H1 (cell line): Measurements from ENCODE around the gene ROBO4. TPM values are rescaled to one million over a fixed set of nuclear protein-coding genes. Genes with fewer than 3 reads are reported as not detected.

Experiments used
- CTCF ChIA-PET: fragments of 300-600 bp; sonication (Branson Sonifier 250); formaldehyde crosslinking; loops from one replicate; lab custom pipeline; 2021; ENCODE audit not compliant: partially characterized antibody; lab: Charles Lee
- POLR2A ChIA-PET: fragments of 300-600 bp; sonication (Branson Sonifier 250); formaldehyde crosslinking; loops from one replicate; lab custom pipeline; 2021; ENCODE audit warnings: inconsistent platforms; ENCODE audit not compliant: partially characterized antibody; lab: Charles Lee
- DNase-seq, 2 experiments: peaks; one replicate each; pipeline versions ENCODE4 v3.0.0 to v3.0.0-alpha.2; 2010 to 2022; ENCODE audit warnings: low spot score in 2 of 2, low read depth in 1 of 2, mixed read lengths in 1 of 2
- FAIRE-seq: peaks from 2 replicates; lab custom pipeline; 2011; peaks lifted over from hg19 to GRCh38; lab: Jason Lieb, UNC
- H2AFZ ChIP-seq: 2 replicates; pipeline ENCODE4 v1.8.1; 2012; ENCODE audit warnings: low read length, inconsistent platforms
- H2AK5ac ChIP-seq: 2 replicates; pipeline ENCODE4 v1.6.1; 2013; ENCODE audit warnings: low read depth, low read length
- H2BK120ac ChIP-seq: replicated peaks from 2 replicates; pipeline ENCODE3; 2013; ENCODE audit warnings: low read depth, low read length, inconsistent platforms
- H2BK12ac ChIP-seq: 2 replicates; pipeline ENCODE4 v1.6.1; 2013; ENCODE audit warnings: low read depth, low read length
- H2BK15ac ChIP-seq: 2 replicates; pipeline ENCODE4 v1.6.1; 2013; ENCODE audit warnings: low read length
- H2BK20ac ChIP-seq: 2 replicates; pipeline ENCODE4 v1.6.1; 2013; ENCODE audit warnings: low read length
- H2BK5ac ChIP-seq: 2 replicates; pipeline ENCODE4 v1.6.1; 2013; ENCODE audit warnings: low read depth, low read length
- H3K14ac ChIP-seq: 2 replicates; pipeline ENCODE4 v1.6.1; 2013; ENCODE audit warnings: inconsistent platforms; ENCODE audit not compliant: insufficient read length
- H3K18ac ChIP-seq: 2 replicates; pipeline ENCODE4 v1.6.1; 2013; ENCODE audit warnings: low read length; ENCODE audit errors: extremely low read depth
- H3K23ac ChIP-seq: 2 replicates; pipeline ENCODE4 v1.6.1; 2013; ENCODE audit warnings: inconsistent platforms; ENCODE audit not compliant: insufficient read length
- H3K23me2 ChIP-seq: 2 replicates; pipeline ENCODE4 v1.6.1; 2013; ENCODE audit warnings: low read depth, low read length
- H3K27ac ChIP-seq: 2 replicates; pipeline ENCODE4 v1.6.1; 2011; ENCODE audit warnings: low read depth, low read length, inconsistent platforms
- H3K27me3 ChIP-seq, 4 experiments: replicated peaks in 1 of 4; 1 replicate in 1 of 4; 2 replicates in 3 of 4; pipeline versions ENCODE4 v1.6.1 to v1.8.1; 2011 to 2013; ENCODE audit warnings: low read length in 3 of 4, mild to moderate bottlenecking in 3 of 4, inconsistent platforms in 2 of 4, mixed read lengths in 2 of 4, moderate library complexity in 1 of 4; ENCODE audit not compliant: control insufficient read depth in 3 of 4, insufficient read depth in 3 of 4; ENCODE audit errors: extremely low read depth in 1 of 4
- H3K36me3 ChIP-seq, 4 experiments: 2 replicates each; pipeline versions ENCODE4 v1.6.1 to v1.8.1; 2011 to 2013; ENCODE audit warnings: mild to moderate bottlenecking in 4 of 4, low read length in 3 of 4, moderate library complexity in 2 of 4, control low read depth in 1 of 4, inconsistent platforms in 1 of 4; ENCODE audit not compliant: insufficient read depth in 4 of 4, control insufficient read depth in 2 of 4
- H3K4ac ChIP-seq: replicated peaks from 2 replicates; pipeline ENCODE3; 2013; ENCODE audit warnings: low read length, low read depth, mixed read lengths, inconsistent platforms; ENCODE audit not compliant: insufficient read length
- H3K4me1 ChIP-seq, 4 experiments: replicated peaks in 1 of 4; 1 replicate in 1 of 4; 2 replicates in 3 of 4; pipeline versions ENCODE4 v1.6.1 to v1.8.1; 2011 to 2013; ENCODE audit warnings: low read length in 3 of 4, inconsistent platforms in 2 of 4, mixed read lengths in 1 of 4; ENCODE audit not compliant: insufficient read depth in 4 of 4, control insufficient read depth in 3 of 4
- H3K4me2 ChIP-seq, 2 experiments: 2 replicates each; pipeline versions ENCODE4 v1.6.1 to v1.8.1; 2011 to 2013; ENCODE audit warnings: low read depth in 2 of 2, low read length in 2 of 2, control low read depth in 1 of 2, inconsistent platforms in 1 of 2, mild to moderate bottlenecking in 1 of 2; ENCODE audit not compliant: insufficient read depth in 1 of 2
- H3K4me3 ChIP-seq, 4 experiments: fragments of 200-600, 300-600 bp in 1 of 4; sonication (generic), shearing (Covaris generic), sonication (Bioruptor Twin) in 1 of 4; 2 replicates each; pipeline versions ENCODE4 v1.5.1 to v1.8.1; 2011 to 2016; ENCODE audit warnings: low read length in 4 of 4, low read depth in 3 of 4, control low read depth in 2 of 4, inconsistent platforms in 2 of 4, mild to moderate bottlenecking in 2 of 4, mixed read lengths in 1 of 4, moderate library complexity in 1 of 4; ENCODE audit not compliant: insufficient read depth in 2 of 4; ENCODE audit errors: extremely low read depth in 1 of 4
- H3K56ac ChIP-seq: replicated peaks from 2 replicates; pipeline ENCODE3; 2013; ENCODE audit warnings: low read depth, mild to moderate bottlenecking, mixed read lengths, low read length, inconsistent platforms; ENCODE audit not compliant: insufficient read length
- H3K79me1 ChIP-seq: 2 replicates; pipeline ENCODE4 v1.6.1; 2013; ENCODE audit warnings: low read depth, low read length, control low read depth
- H3K79me2 ChIP-seq, 2 experiments: 2 replicates each; pipeline versions ENCODE4 v1.6.1 to v1.8.1; 2012 to 2013; ENCODE audit warnings: low read length in 2 of 2, mild to moderate bottlenecking in 2 of 2, inconsistent platforms in 1 of 2; ENCODE audit not compliant: insufficient read depth in 2 of 2, control insufficient read depth in 1 of 2
- H3K9ac ChIP-seq, 4 experiments: replicated peaks in 1 of 4; 1 replicate in 1 of 4; 2 replicates in 3 of 4; pipeline versions ENCODE4 v1.6.1 to v1.8.1; 2011 to 2013; ENCODE audit warnings: low read depth in 3 of 4, low read length in 3 of 4, control low read depth in 2 of 4, mild to moderate bottlenecking in 2 of 4, moderate library complexity in 2 of 4, inconsistent platforms in 1 of 4; ENCODE audit errors: extremely low read depth in 1 of 4
- H3K9me3 ChIP-seq, 2 experiments: 2 replicates each; pipeline versions ENCODE4 v1.6.1 to v1.8.1; 2012 to 2013; ENCODE audit warnings: mild to moderate bottlenecking in 2 of 2, moderate library complexity in 2 of 2, control low read depth in 1 of 2, inconsistent platforms in 1 of 2, low read depth in 1 of 2, low read length in 1 of 2, mixed read lengths in 1 of 2; ENCODE audit not compliant: insufficient read depth in 2 of 2
- H4K20me1 ChIP-seq, 2 experiments: replicated peaks in 1 of 2; 2 replicates each; pipeline versions ENCODE3 to v1.8.1; 2011 to 2013; ENCODE audit warnings: inconsistent platforms in 2 of 2, low read length in 2 of 2, mild to moderate bottlenecking in 1 of 2; ENCODE audit not compliant: insufficient read depth in 2 of 2, control insufficient read depth in 1 of 2
- H4K5ac ChIP-seq: 2 replicates; pipeline ENCODE4 v1.6.1; 2013; ENCODE audit warnings: low read length, low read depth, mixed read lengths, inconsistent platforms; ENCODE audit not compliant: insufficient read length
- H4K8ac ChIP-seq: 2 replicates; pipeline ENCODE4 v1.8.0; 2013; ENCODE audit warnings: mild to moderate bottlenecking, moderate library complexity, low read length, inconsistent platforms; ENCODE audit not compliant: insufficient read depth; ENCODE audit errors: extremely low read depth
- H4K91ac ChIP-seq: replicated peaks from 2 replicates; pipeline ENCODE3; 2013; ENCODE audit warnings: low read length, mixed read lengths, inconsistent platforms; ENCODE audit not compliant: insufficient read length
- CBX8 ChIP-seq: fragments of 300-800, 300-1000 bp; sonication (generic); IDR thresholded peaks from 2 replicates; pipeline ENCODE4 v1.7.1; 2016; ENCODE audit warnings: low read depth, low read length, borderline replicate concordance
- CTBP2 ChIP-seq: IDR thresholded peaks from 2 replicates; pipeline ENCODE4 v1.7.0; 2011; ENCODE audit warnings: borderline replicate concordance, mild to moderate bottlenecking, moderate library complexity, mixed read lengths, low read length; ENCODE audit not compliant: insufficient read depth, insufficient read length
- EZH2 ChIP-seq: fragments of 200-600 bp; sonication (generic); IDR thresholded peaks from 2 replicates; pipeline ENCODE4 v1.7.1; 2012; ENCODE audit warnings: low read depth, mild to moderate bottlenecking, moderate library complexity, low read length, inconsistent platforms; ENCODE audit not compliant: severe bottlenecking
- JUND ChIP-seq: IDR thresholded peaks from 2 replicates; pipeline ENCODE4 v1.6.1; 2011; ENCODE audit warnings: mild to moderate bottlenecking, improper control_type of control experiment, low read length
- MAX ChIP-seq: IDR thresholded peaks from 2 replicates; pipeline ENCODE4 v1.6.1; 2012; ENCODE audit warnings: inconsistent platforms
- RNF2 ChIP-seq: fragments of 200-900, 300-1000 bp; sonication (generic); IDR thresholded peaks from 2 replicates; pipeline ENCODE4 v1.7.1; 2016; ENCODE audit warnings: borderline replicate concordance, low read depth, mild to moderate bottlenecking, antibody characterized with exemption, low read length; ENCODE audit not compliant: poor library complexity, severe bottlenecking; ENCODE audit errors: missing control alignments
- SIX5 ChIP-seq: IDR thresholded peaks from 2 replicates; pipeline ENCODE4 v1.6.1; 2011; ENCODE audit warnings: mild to moderate bottlenecking, low read depth, low read length
- SUZ12 ChIP-seq: fragments of 200-600 bp; sonication (generic); IDR thresholded peaks from 2 replicates; pipeline ENCODE4 v1.6.1; 2012; ENCODE audit warnings: mild to moderate bottlenecking, inconsistent platforms, low read length, moderate library complexity, mixed read lengths
- whole genome bisulfite sequencing, 2 experiments: shearing (Covaris generic) in 1 of 2; methylation state at CpG; one replicate each; pipeline versions ENCODE4 v1.1.6 to v1.1.7; 2013 to 2015; ENCODE audit warnings: low lambda C conversion rate in 2 of 2, mixed read lengths in 2 of 2, inconsistent platforms in 1 of 2, low coverage in 1 of 2, missing lambda C conversion rate in 1 of 2; ENCODE audit not compliant: insufficient replicate concordance in 2 of 2, insufficient coverage in 1 of 2, insufficient read length in 1 of 2; ENCODE audit errors: extremely low coverage in 1 of 2, missing lambda C conversion rate in 1 of 2; 5-methylcytosine and 5-hydroxymethylcytosine counted together
- polyA plus RNA-seq, 7 experiments: library from polyadenylated mRNA; depleted of rRNA in 3 of 7; stranded (reverse) in 5 of 7; unstranded in 2 of 7; fragments of >200 nt in 5 of 7; fragments of 200-250 nt in 2 of 7; gene quantifications; 1 replicate in 5 of 7; 2 replicates in 1 of 7; 4 replicates in 1 of 7; pipeline versions ENCODE4 v1.2.1 to v1.2.3, GENCODE V29; 2011 to 2013; ENCODE audit warnings: missing spikeins in 2 of 7, mixed read lengths in 2 of 7
- total RNA-seq: library from RNA; stranded (reverse); fragmentation: NEBNext Ultra II Directional; extraction: Animal tissue kit (Norgen Biotek cat#: 25700); gene quantifications from 2 replicates; pipeline ENCODE4 v1.2.1, GENCODE V29; 2021

Gene ROBO4
- total and polyA plus RNA-seq, 2 of the 8 experiments (the other 6 are each of a cell fraction or from before 2014, with no cell fraction given): 0.03 TPM; not detected in 1

- H3K79me2 ChIP-seq: no peaks in the 10 kb centered on the region
- peak overlapping the region; percentile 72 to 74 for H3K4me2 ChIP-seq
- no peak overlapping the region for H2AK5ac ChIP-seq
- H3K4me1 ChIP-seq: peaks cover under 1 to 22% (median 7%) of the 10 kb centered on the region in 4 experiments
- no peak overlapping the region; the same call in 1 of the 2 replicates for H3K18ac ChIP-seq
- no peaks in the 10 kb centered on the region for H3K9me3 ChIP-seq
- peaks cover 9 to 28% of the 10 kb centered on the region in 2 experiments for H4K20me1 ChIP-seq
- 2% methylated on average over 47 of the region's 87 CpGs; no CpG with 5 or more reads in 1 of the 2 experiments for WGBS, 2 experiments
- ChIA-PET CTCF (interaction anchor here (0.7 to 8.3 kb wide), 20 partner anchors 8 to 578 kb away, joined by 3 to 108 read pairs (median 6); partner anchors contain the start of genes MSANTD2 and ROBO3), POLR2A (interaction anchor here (1.7 to 2.1 kb wide), 2 partner anchors 37 to 40 kb away, joined by 4 to 5 read pairs; partner anchors contain the start of gene MSANTD2)
- no peak overlapping the region for H2BK120ac ChIP-seq
- H2BK5ac ChIP-seq: no peak overlapping the region
- no peak overlapping the region for H3K14ac ChIP-seq
- no peak overlapping the region for H4K5ac ChIP-seq
- H2BK15ac ChIP-seq: no peak overlapping the region
- no peak overlapping the region for H2AFZ ChIP-seq
- H3K23ac ChIP-seq: no peak overlapping the region
- no peak overlapping the region for H3K27ac ChIP-seq
- no peak overlapping the region for H4K91ac ChIP-seq
- H3K4ac ChIP-seq: no peak overlapping the region
- no peak overlapping the region for H2BK20ac ChIP-seq
- peak overlapping the region; percentile 50; the same call in 1 of the 2 replicates for H2BK12ac ChIP-seq
- H3K27me3 ChIP-seq: peaks cover 65 to 76% (median 71%) of the 10 kb centered on the region in 4 experiments
- H3K23me2 ChIP-seq: peaks cover 2% of the 10 kb centered on the region; the same call in 1 of the 2 replicates
- FAIRE-seq: no peak
- H3K79me1 ChIP-seq: no peaks in the 10 kb centered on the region
- peak in 1 of 2 experiments; percentile 66 for DNase-seq
- H3K4me3 ChIP-seq: peak overlapping the region; percentile 16 to 56 (median 28); a peak in 6 of 8 replicates
- H3K9ac ChIP-seq: no peak overlapping the region
- H3K36me3 ChIP-seq: peaks cover 0 to 5% (median 0%) of the 10 kb centered on the region in 4 experiments; a peak in 1 of 8 replicates
- H4K8ac ChIP-seq: no peak overlapping the region
- TF ChIP-seq MAX (peak; percentile 63), CBX8 (no peak; the same call in 1 of the 2 replicates), EZH2 (peak; percentile 95), SUZ12 (peak; percentile 97), CTBP2 (peak; percentile 12), SIX5 (no peak), RNF2 (peak; percentile 0), JUND (no peak)
- no peak overlapping the region for H3K56ac ChIP-seq
Observed at GRCh38 chr11:124839128-124839971, 58.3 kb downstream of the ROBO4 start.
